Astrocyte of the spinal cord (primary cell): ENCODE measurements around the gene B3GALT6.
A peak's percentile ranks its signal among the peaks of the same experiment; 100 is the strongest.

Experiments
- DNase-seq: peaks from one replicate; pipeline ENCODE4 v3.0.0; 2011; ENCODE audit warnings: low read depth, low spot score
- H3K4me3 ChIP-seq: 2 replicates; pipeline ENCODE4 v1.5.1; 2011; ENCODE audit warnings: low read depth, mild to moderate bottlenecking, low read length, moderate library complexity
- CTCF ChIP-seq: IDR thresholded peaks from 2 replicates; pipeline ENCODE4 v1.5.1; 2012; ENCODE audit warnings: low read depth, mild to moderate bottlenecking, low read length, inconsistent platforms
- in situ Hi-C: cut with HindIII; loops from 2 replicates; pipeline ENCODE4 v1.10.0; 2017; ENCODE audit warnings: low sequenced_read_pairs

The B3GALT6 gene

GRCh38 chr1:1273209-1273511, 41.1 kb downstream of the B3GALT6 start:
- no peak for DNase-seq
- peak overlapping the region; percentile 86 for H3K4me3 ChIP-seq

GRCh38 chr1:1273512-1274298, 41.7 kb downstream of the B3GALT6 start, which contains the start of gene UBE2J2:
Gene UBE2J2 (minus strand): TSS chr1:1273854. CDS start chr1:1267992, 5,862 bp downstream.
- in situ Hi-C loops, result no loop called here
- no peak for TF ChIP-seq CTCF

More at GRCh38 chr1:1273209-1273511, 41.1 kb downstream of the B3GALT6 start:
- in situ Hi-C loops, result no loop called here
- no peak for TF ChIP-seq CTCF

GRCh38 chr1:1274299-1274930, 42.4 kb downstream of the B3GALT6 start:
- no peak for TF ChIP-seq CTCF
- DNase-seq, result no peak
- in situ Hi-C loops, result no loop called here
- peak overlapping the region; percentile 54 for H3K4me3 ChIP-seq

More at GRCh38 chr1:1273512-1274298, 41.7 kb downstream of the B3GALT6 start, which contains the start of gene UBE2J2:
- peak; percentile 91 for DNase-seq
- peak within 1 kb of the TSS; percentile 86 for H3K4me3 ChIP-seq

GRCh38 chr1:1274931-1275431, 42.9 kb downstream of the B3GALT6 start:
- in situ Hi-C loops, result no loop called here
- no peak for TF ChIP-seq CTCF
- DNase-seq, result no peak
- H3K4me3 ChIP-seq, result no peak overlapping the region

GRCh38 chr1:1275836-1276235, 43.8 kb downstream of the B3GALT6 start:
- no peak for TF ChIP-seq CTCF

GRCh38 chr1:1278620-1279019, 46.6 kb downstream of the B3GALT6 start:
- in situ Hi-C loops, result no loop called here
- H3K4me3 ChIP-seq, result no peak overlapping the region
- no peak for DNase-seq
- no peak for TF ChIP-seq CTCF

More at GRCh38 chr1:1275836-1276235, 43.8 kb downstream of the B3GALT6 start:
- DNase-seq, result no peak
- in situ Hi-C loops, result no loop called here
- no peak overlapping the region for H3K4me3 ChIP-seq
